HEK293T (cell line): ENCODE results near the gene APOL5.

Source experiments
- ELF4 ChIP-seq: fragments of 450-650 bp; IDR thresholded peaks from 2 replicates; pipeline ENCODE4 v1.6.1; 2017; ENCODE audit warnings: antibody characterized with exemption
- SP1 ChIP-seq: fragments of 450-650 bp; IDR thresholded peaks from 2 replicates; pipeline ENCODE4 v1.6.1; 2017

- TF ChIP-seq SP1 (no peak), ELF4 (no peak)
Observed at GRCh38 chr22:35708453-35708852, 9.2 kb upstream of the APOL5 start.
